Measurements from ENCODE around the gene OR9Q2. TPM values are rescaled to one million over a fixed set of nuclear protein-coding genes. Genes with fewer than 3 reads are reported as not detected.

Gene OR9Q2
- total and polyA plus RNA-seq, 4 donors: not detected

DNA sequence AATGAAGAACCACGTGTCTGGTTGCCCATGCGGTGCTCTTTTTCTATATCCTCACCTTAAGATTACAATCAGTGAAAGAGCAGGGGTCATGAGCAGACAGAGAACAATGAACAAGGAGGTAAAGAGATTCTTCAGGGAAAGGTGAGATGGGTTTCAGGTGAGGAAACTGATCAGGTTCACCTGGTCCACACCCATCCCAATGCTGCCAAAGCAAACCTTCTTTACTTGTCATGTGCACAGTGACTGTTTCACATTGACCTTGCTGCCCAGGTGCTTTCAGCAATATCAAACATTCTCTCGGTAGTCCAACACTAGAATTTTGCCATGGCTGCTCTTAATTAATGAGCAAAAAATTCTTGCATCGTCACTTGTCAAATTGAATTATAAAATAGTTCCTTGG is 24.5 kb upstream of the OR9Q2 start:
- Histone ChIP-seq H3K4me1 (ENCODE audit: control insufficient read depth in 5 of 5, insufficient read depth in 5 of 5, low read length in 5 of 5) (no peaks in the 10 kb centered on the region), H3K27ac (ENCODE audit: low read depth in 1 of 2, low read length in 1 of 2) (no peak overlapping the region), H3K27me3 (ENCODE audit: control insufficient read depth in 3 of 3, insufficient read depth in 3 of 3, low read length in 2 of 3) (no peaks in the 10 kb centered on the region), H3K36me3 (ENCODE audit: control insufficient read depth in 4 of 4, insufficient read depth in 4 of 4, low read length in 4 of 4) (no peaks in the 10 kb centered on the region), H3K9ac (ENCODE audit: insufficient read depth in 1 of 2, low read length in 2 of 2) (no peak overlapping the region), H3K4me3 (no peak overlapping the region), H3K9me3 (ENCODE audit: control insufficient read depth in 4 of 4, insufficient read depth in 3 of 4, low read length in 3 of 4) (no peaks in the 10 kb centered on the region)
- TF ChIP-seq, protein P1, sequence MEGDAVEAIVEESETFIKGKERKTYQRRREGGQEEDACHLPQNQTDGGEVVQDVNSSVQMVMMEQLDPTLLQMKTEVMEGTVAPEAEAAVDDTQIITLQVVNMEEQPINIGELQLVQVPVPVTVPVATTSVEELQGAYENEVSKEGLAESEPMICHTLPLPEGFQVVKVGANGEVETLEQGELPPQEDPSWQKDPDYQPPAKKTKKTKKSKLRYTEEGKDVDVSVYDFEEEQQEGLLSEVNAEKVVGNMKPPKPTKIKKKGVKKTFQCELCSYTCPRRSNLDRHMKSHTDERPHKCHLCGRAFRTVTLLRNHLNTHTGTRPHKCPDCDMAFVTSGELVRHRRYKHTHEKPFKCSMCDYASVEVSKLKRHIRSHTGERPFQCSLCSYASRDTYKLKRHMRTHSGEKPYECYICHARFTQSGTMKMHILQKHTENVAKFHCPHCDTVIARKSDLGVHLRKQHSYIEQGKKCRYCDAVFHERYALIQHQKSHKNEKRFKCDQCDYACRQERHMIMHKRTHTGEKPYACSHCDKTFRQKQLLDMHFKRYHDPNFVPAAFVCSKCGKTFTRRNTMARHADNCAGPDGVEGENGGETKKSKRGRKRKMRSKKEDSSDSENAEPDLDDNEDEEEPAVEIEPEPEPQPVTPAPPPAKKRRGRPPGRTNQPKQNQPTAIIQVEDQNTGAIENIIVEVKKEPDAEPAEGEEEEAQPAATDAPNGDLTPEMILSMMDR (IDR thresholded peaks at IDR 0.05; ENCODE audit: control extremely low read depth, extremely low read depth): no peak
- 87 to 89% methylated on average over 4 of the region's 4 CpGs for WGBS, 2 donors
- no peak for DNase-seq
- ATAC-seq (ENCODE audit: insufficient read depth, low FRiP score): no peak

DNA sequence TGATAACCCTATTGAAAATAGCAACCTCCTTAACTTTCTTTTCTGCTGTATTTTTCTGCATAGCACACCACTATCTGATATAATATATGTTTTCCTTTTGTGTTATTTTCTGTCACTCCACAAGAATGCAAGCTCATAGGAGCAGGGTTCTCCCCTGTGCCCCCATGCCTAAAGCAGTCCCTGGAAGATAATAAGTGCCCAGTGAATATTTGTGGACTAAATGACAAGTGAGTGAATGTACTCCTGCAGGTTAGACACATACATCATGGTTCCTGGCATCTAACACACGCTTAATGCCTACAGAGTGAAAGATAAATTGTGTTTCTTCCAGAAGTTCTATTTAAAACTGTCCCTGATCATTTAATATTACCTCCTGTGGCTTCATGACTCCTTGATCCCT is 23.9 kb upstream of the OR9Q2 start:
- TF ChIP-seq, protein P1 (IDR thresholded peaks at IDR 0.05; ENCODE audit: control extremely low read depth, extremely low read depth): no peak
- 70 to 79% methylated on average over 1 of the region's 1 CpG for WGBS, 2 donors

DNA sequence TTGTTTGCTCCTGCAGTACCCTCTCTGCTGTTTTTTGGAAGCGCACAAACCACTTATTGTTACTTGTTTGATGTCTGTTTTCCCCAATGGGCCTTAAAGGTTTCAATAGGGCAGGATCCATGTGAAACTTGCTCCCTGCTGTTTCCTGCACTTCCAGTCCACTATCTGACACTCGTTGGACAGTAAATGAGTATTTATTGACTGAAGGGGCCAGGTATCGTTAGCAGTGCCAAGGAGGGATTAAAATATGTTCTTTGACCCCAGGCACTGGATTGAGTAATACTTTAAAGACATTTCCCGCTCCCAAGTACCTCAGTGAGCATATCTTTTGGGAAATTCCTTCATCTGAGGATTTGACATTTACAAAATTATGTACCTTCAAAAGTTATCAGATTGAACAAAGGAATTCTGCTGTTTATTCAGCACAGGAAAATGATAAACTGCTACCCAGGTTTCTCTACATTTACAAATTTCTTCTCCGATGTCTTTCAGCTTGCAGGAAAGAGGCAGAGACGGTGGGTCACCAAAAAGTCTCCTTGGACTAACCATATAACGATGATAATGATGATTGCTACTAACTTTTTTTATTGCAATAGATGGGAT is 23.3 kb upstream of the OR9Q2 start:
- H3K36me3 ChIP-seq (ENCODE audit: control insufficient read depth in 4 of 4, insufficient read depth in 4 of 4, low read length in 4 of 4): no peaks in the 10 kb centered on the region
- H3K9me3 ChIP-seq (ENCODE audit: control insufficient read depth in 4 of 4, insufficient read depth in 3 of 4, low read length in 3 of 4): no peaks in the 10 kb centered on the region
- DNase-seq (no peak), ATAC-seq (ENCODE audit: insufficient read depth, low FRiP score) (no peak)
- H3K4me1 ChIP-seq (ENCODE audit: control insufficient read depth in 5 of 5, insufficient read depth in 5 of 5, low read length in 5 of 5): no peaks in the 10 kb centered on the region
- no peak overlapping the region for H3K27ac ChIP-seq (ENCODE audit: low read depth in 1 of 2, low read length in 1 of 2)
- H3K9ac ChIP-seq (ENCODE audit: insufficient read depth in 1 of 2, low read length in 2 of 2): no peak overlapping the region
- no peaks in the 10 kb centered on the region for H3K27me3 ChIP-seq (ENCODE audit: control insufficient read depth in 3 of 3, insufficient read depth in 3 of 3, low read length in 2 of 3)
- H3K4me3 ChIP-seq: no peak overlapping the region
- WGBS, 2 donors: 70 to 71% methylated on average over 7 of the region's 7 CpGs
- TF ChIP-seq, protein P1 (IDR thresholded peaks at IDR 0.05; ENCODE audit: control extremely low read depth, extremely low read depth): no peak

More for the DNA sequence above, 23.9 kb upstream of the OR9Q2 start:
- Histone ChIP-seq H3K36me3 (ENCODE audit: control insufficient read depth in 4 of 4, insufficient read depth in 4 of 4, low read length in 4 of 4) (no peaks in the 10 kb centered on the region), H3K27me3 (ENCODE audit: control insufficient read depth in 3 of 3, insufficient read depth in 3 of 3, low read length in 2 of 3) (no peaks in the 10 kb centered on the region), H3K4me1 (ENCODE audit: control insufficient read depth in 5 of 5, insufficient read depth in 5 of 5, low read length in 5 of 5) (no peaks in the 10 kb centered on the region), H3K4me3 (no peak overlapping the region), H3K9me3 (ENCODE audit: control insufficient read depth in 4 of 4, insufficient read depth in 3 of 4, low read length in 3 of 4) (no peaks in the 10 kb centered on the region), H3K27ac (ENCODE audit: low read depth in 1 of 2, low read length in 1 of 2) (no peak overlapping the region), H3K9ac (ENCODE audit: insufficient read depth in 1 of 2, low read length in 2 of 2) (no peak overlapping the region)
- DNase-seq (no peak), ATAC-seq (ENCODE audit: insufficient read depth, low FRiP score) (no peak)
